Tibial artery (tissue), 4 donors: ENCODE measurements around the gene CPLX4.

Source experiments
- DNase-seq, 2 donors: peaks; one replicate each; pipeline ENCODE4 v3.0.0-alpha.2; 2019
- H3K27ac ChIP-seq, 2 donors: fragments of 200-600 bp; sonication (generic) in 1 of 2; 1 replicate in 1 of 2; 2 replicates in 1 of 2; pipeline ENCODE4 v1.5.1; 2018 to 2019; ENCODE audit warnings: mild to moderate bottlenecking in 1 of 2
- H3K27me3 ChIP-seq, 2 donors: fragments of 200-600 bp; sonication (generic) in 1 of 2; one replicate each; pipeline versions ENCODE4 v1.5.1 to v1.6.0; 2016 to 2019
- H3K36me3 ChIP-seq, 3 donors: fragments of 200-600 bp; sonication (generic) in 2 of 3; one replicate each; pipeline ENCODE4 v1.5.1; 2016 to 2019; ENCODE audit warnings: mild to moderate bottlenecking in 2 of 3
- H3K4me1 ChIP-seq, 4 donors: fragments of 200-600 bp; sonication (generic) in 2 of 4; 1 replicate in 3 of 4; 2 replicates in 1 of 4; pipeline ENCODE4 v1.5.1; 2016 to 2019
- H3K4me3 ChIP-seq, 2 donors: fragments of 200-600 bp; sonication (generic) in 1 of 2; 1 replicate in 1 of 2; 2 replicates in 1 of 2; pipeline ENCODE4 v1.5.1; 2018 to 2019; ENCODE audit warnings: mild to moderate bottlenecking in 2 of 2
- H3K9me3 ChIP-seq, 3 donors: fragments of 200-600 bp; sonication (generic) in 1 of 3; one replicate each; pipeline ENCODE4 v1.5.1; 2016 to 2019
- intact Hi-C: fragments of 100-400 bp; cut with DNase I; formaldehyde crosslinking; loops from one replicate; pipeline ENCODE4 v1.15.0; 2023; ENCODE audit warnings: low total_unique reads
- TF ChIP-seq, protein P1 (sequence below), 2 experiments: fragments of 200-600 bp in 1 of 2; fragments of 450-650 bp in 1 of 2; IDR thresholded peaks; one replicate each; pipeline ENCODE4 v1.5.1; 2017 to 2019; ENCODE audit warnings: antibody characterized with exemption in 2 of 2, mild to moderate bottlenecking in 1 of 2, moderate library complexity in 1 of 2

CPLX4 gene

DNA sequence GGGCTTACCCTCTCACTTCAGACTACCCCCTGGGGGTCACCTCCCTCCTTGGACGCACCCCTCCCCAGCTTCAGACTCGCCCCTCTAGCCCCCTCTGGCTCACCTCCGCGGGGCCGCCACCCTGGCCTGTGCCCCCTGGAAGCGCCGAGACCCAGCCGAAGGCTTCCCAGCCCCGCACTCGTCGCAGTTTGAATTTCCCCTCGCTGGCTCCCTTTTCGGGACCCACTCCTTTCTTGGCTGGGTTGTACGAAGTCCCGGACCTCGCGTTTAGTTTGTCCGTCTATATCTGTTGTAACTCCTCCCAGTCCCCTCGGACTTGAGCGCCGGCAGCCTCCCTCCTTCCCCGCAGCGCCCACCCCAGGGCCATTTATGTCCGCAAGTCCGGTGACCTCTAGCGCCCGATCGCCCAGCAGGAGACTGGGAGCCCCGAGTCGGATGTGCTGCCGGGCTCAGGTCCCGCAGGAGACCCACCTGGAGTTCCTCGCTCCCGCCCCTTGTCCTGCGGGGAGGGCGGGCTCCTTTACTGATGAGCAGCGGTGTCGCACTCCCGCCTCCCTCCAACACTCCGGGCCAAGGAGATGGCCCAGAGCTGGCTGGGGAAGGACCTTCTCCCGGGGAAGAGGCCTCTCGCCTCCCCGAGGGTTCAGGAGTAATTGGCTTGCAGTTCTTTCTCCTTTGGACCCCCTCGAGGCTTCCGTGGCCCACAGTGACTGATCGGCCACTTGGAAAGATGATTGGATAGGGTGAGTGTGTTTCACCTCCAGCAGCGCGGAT lies 44.5 kb downstream of the CPLX4 start:
- no peak for DNase-seq
- intact Hi-C loops: no loop called here
- H3K9me3 ChIP-seq: no peaks in the 10 kb centered on the region
- peaks cover 4 to 89% of the 10 kb centered on the region in 2 donors for H3K27me3 ChIP-seq
- H3K4me3 ChIP-seq: no peak overlapping the region
- no peak overlapping the region for H3K27ac ChIP-seq
- TF ChIP-seq, protein P1, sequence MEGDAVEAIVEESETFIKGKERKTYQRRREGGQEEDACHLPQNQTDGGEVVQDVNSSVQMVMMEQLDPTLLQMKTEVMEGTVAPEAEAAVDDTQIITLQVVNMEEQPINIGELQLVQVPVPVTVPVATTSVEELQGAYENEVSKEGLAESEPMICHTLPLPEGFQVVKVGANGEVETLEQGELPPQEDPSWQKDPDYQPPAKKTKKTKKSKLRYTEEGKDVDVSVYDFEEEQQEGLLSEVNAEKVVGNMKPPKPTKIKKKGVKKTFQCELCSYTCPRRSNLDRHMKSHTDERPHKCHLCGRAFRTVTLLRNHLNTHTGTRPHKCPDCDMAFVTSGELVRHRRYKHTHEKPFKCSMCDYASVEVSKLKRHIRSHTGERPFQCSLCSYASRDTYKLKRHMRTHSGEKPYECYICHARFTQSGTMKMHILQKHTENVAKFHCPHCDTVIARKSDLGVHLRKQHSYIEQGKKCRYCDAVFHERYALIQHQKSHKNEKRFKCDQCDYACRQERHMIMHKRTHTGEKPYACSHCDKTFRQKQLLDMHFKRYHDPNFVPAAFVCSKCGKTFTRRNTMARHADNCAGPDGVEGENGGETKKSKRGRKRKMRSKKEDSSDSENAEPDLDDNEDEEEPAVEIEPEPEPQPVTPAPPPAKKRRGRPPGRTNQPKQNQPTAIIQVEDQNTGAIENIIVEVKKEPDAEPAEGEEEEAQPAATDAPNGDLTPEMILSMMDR (IDR thresholded peaks at IDR 0.05): no peak
- H3K36me3 ChIP-seq: no peaks in the 10 kb centered on the region
- peaks cover 0 to 31% (median 19%) of the 10 kb centered on the region in 4 donors for H3K4me1 ChIP-seq

DNA sequence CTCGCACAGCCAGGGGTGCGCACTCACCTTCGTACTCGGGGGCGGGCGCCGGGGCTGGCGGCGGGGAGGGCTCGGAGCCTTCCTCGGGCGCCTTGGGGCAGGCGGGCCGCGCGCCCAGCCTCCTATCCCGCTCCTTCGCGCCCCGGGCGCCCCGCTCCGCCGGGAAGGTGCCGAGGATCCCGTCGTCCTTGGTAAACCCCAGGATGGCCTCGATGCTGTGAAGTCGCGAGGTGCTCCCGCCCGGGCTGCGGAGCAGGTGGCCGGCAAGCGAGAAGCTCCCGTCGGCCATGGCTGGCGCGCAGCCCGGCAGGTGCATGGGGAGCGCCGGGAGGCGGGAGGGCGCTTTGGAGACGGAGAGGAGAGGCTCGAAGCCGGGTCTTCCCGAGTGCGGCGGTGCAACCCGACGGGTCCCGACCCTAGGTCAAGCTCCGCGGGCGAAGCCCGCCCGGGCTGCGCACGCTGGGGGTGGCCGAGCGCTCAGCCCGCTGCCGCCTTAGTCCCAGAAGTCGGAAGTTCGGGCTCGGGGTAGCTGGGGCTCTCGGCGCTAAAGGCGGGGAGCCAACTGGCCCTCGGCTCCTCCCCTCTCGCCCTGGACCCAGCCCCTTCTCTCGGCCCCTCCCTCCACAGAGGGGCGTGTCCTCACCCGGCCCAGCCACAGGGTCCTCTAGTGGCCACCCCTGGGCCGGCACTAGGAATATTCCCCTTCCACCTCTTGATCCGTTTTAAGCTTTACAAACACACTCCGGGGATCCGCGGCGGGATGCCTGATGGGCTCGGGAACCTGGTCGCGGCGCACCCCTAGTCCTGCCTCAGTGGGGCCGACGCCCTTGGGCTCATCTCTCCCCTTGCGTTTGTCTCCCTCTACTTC lies 45.3 kb downstream of the CPLX4 start, which contains the start of gene RAX:
Gene RAX (minus strand): TSS at position 564 of the 868 bp plus-strand sequence. CDS start 248 bp downstream, at position 316.
- Histone ChIP-seq H3K27ac (no peak within 1 kb of the TSS), H3K36me3 (no peaks in the 10 kb centered on the region), H3K9me3 (no peaks in the 10 kb centered on the region), H3K27me3 (peaks cover 4 to 92% of the 10 kb centered on the region in 2 donors), H3K4me3 (peak within 1 kb of the TSS; percentile 16 to 45), H3K4me1 (peaks cover 0 to 39% (median 27%) of the 10 kb centered on the region in 4 donors)
- DNase-seq: no peak
- intact Hi-C loops: no loop called here
- TF ChIP-seq, protein P1 (IDR thresholded peaks at IDR 0.05): no peak

DNA sequence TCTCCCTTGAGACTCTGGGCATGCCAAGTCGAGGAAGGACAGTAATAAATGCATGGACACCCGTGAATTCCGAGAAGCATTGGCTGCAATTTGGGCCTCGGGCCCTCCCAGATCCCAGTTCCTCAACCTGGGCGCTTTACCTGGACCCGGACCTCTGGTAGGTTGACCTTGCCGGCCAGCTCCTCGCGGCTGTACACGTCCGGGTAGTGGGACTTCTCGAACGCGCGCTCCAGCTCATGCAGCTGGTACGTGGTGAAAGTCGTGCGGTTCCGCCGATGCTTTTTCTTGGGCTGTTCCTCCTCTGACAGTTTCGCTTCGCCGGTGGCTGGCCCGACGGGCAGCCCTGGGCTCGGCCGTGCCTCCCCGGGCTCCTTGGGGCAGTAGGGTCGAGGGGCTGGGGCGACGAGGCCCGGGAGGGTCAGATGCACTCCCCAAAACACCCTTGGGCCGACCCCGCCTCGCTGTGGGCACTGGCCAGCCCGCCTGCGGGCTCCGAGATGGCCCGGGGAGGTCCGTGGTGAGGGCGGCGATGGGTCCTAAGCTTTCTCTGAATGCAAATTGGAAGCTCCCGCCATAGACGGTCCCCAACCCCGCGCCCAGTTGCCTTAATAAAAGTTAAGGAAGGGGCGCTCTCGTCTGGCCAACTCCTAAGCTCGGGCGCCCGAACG lies 46.1 kb downstream of the CPLX4 start:
- DNase-seq: no peak
- intact Hi-C loops: no loop called here

DNA sequence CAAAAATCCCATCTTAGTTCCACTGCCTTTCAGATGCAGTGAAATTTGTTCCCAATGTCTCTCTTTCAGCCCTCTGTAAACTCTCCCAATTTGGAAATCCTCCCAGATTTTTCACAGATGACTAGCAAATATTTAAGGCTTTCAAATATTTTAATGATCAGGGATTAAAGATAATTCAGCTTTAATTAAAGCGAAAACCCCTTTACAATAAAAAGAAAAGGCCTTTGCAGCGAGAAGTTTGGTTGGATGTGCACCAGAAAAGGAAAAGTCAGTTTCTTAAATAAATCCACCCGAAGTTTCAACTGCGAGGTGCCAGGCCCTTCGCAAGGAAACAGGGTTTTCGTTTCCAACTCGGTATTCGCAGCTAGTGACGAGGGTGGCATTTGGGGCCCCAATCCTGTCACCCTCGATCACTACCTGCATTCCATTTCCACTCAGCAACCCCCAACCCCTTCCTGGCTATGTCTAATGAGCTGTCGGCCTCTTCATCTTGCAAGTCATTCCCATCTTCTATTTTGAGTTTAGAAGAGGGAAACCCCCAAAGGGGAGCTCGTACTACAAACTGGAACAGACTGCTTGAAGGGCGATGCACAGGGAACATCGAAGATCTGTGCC lies 46.7 kb downstream of the CPLX4 start:
- H3K4me3 ChIP-seq: peak overlapping the region in 1 of 2 donors; percentile 45
- peaks cover 0 to 45% (median 33%) of the 10 kb centered on the region in 4 donors for H3K4me1 ChIP-seq
- peaks cover 4 to 99% of the 10 kb centered on the region in 2 donors for H3K27me3 ChIP-seq

More for the DNA sequence above, 46.1 kb downstream of the CPLX4 start:
- Histone ChIP-seq H3K4me3 (peak overlapping the region; percentile 16 to 45), H3K4me1 (peaks cover 0 to 45% (median 33%) of the 10 kb centered on the region in 4 donors), H3K27me3 (peaks cover 4 to 97% of the 10 kb centered on the region in 2 donors), H3K36me3 (no peaks in the 10 kb centered on the region), H3K27ac (no peak overlapping the region), H3K9me3 (no peaks in the 10 kb centered on the region)
- TF ChIP-seq, protein P1 (IDR thresholded peaks at IDR 0.05): no peak

More for the DNA sequence above, 46.7 kb downstream of the CPLX4 start:
- intact Hi-C loops: no loop called here
- TF ChIP-seq, protein P1 (IDR thresholded peaks at IDR 0.05): no peak
- Histone ChIP-seq H3K27ac (no peak overlapping the region), H3K9me3 (no peaks in the 10 kb centered on the region), H3K36me3 (no peaks in the 10 kb centered on the region)
- DNase-seq: no peak
